GM12892 (cell line): Measurements from ENCODE around the gene KHDC3L.
A peak's percentile ranks its signal among the peaks of the same experiment; 100 is the strongest.
"Not testable (repeated sequence)": the region's sequence is repeated elsewhere in the genome, so short reads cannot be mapped to it uniquely, and the experiment has no call there.

ENCODE experiments used
- DNase-seq: peaks from one replicate; pipeline ENCODE4 v3.0.0; 2011; ENCODE audit not compliant: insufficient read length
- FAIRE-seq: peaks from 2 replicates; lab custom pipeline; 2011; peaks lifted over from hg19 to GRCh38; lab: Jason Lieb, UNC
- POLR2A ChIP-seq: IDR thresholded peaks from 2 replicates; pipeline ENCODE4 v1.6.1; 2011; ENCODE audit warnings: low read depth, low read length, control low read depth
- POLR2AphosphoS5 ChIP-seq: IDR thresholded peaks from 2 replicates; pipeline ENCODE4 v1.6.1; 2011; ENCODE audit warnings: low read depth, low read length, control low read depth
- TAF1 ChIP-seq: IDR thresholded peaks from 2 replicates; pipeline ENCODE4 v1.6.1; 2011; ENCODE audit warnings: low read depth, mild to moderate bottlenecking, control low read depth, low read length, borderline replicate concordance

Gene KHDC3L

GRCh38 chr6:73375216-73375615 is 12.8 kb downstream of the KHDC3L start:
- DNase-seq (no peak), FAIRE-seq (no peak)
- TF ChIP-seq POLR2AphosphoS5 (no peak), POLR2A (no peak), TAF1 (no peak)

GRCh38 chr6:73377225-73377624 is 14.8 kb downstream of the KHDC3L start:
- DNase-seq (no peak), FAIRE-seq (no peak)
- TF ChIP-seq POLR2AphosphoS5, result no peak
- no peak for TF ChIP-seq POLR2A
- no peak for TF ChIP-seq TAF1

GRCh38 chr6:73381531-73381930 is 19.1 kb downstream of the KHDC3L start:
- DNase-seq, FAIRE-seq: not testable (repeated sequence)

GRCh38 chr6:73382462-73383113 is 20.1 kb downstream of the KHDC3L start:
- TF ChIP-seq TAF1, result no peak
- TF ChIP-seq POLR2AphosphoS5, result no peak
- TF ChIP-seq POLR2A, result no peak
- FAIRE-seq (no peak), DNase-seq (no peak)

GRCh38 chr6:73388433-73388799 is 26.0 kb downstream of the KHDC3L start:
- no peak for FAIRE-seq
- DNase-seq, result no peak
- TF ChIP-seq POLR2A, result no peak
- TF ChIP-seq POLR2AphosphoS5, result no peak
- no peak for TF ChIP-seq TAF1

- FAIRE-seq, result peak; percentile 78
- TF ChIP-seq POLR2AphosphoS5 (no peak), POLR2A (no peak; the same call in 1 of the 2 replicates), TAF1 (no peak)
Measured at GRCh38 chr6:73388800-73389512, 26.5 kb downstream of the KHDC3L start.

GRCh38 chr6:73389854-73390253 is 27.4 kb downstream of the KHDC3L start:
- TF ChIP-seq POLR2A (no peak), POLR2AphosphoS5 (no peak), TAF1 (no peak)
- DNase-seq (no peak), FAIRE-seq (no peak)

More at GRCh38 chr6:73388800-73389512, 26.5 kb downstream of the KHDC3L start:
- peak; percentile 50 for DNase-seq

- DNase-seq (no peak), FAIRE-seq (no peak)
- TF ChIP-seq TAF1, result no peak
- no peak for TF ChIP-seq POLR2A
- no peak for TF ChIP-seq POLR2AphosphoS5
Measured at GRCh38 chr6:73391675-73392074, 29.2 kb downstream of the KHDC3L start.

- not testable (repeated sequence) for DNase-seq, FAIRE-seq
Measured at GRCh38 chr6:73392188-73392587, 29.7 kb downstream of the KHDC3L start.

GRCh38 chr6:73393278-73393677 is 30.8 kb downstream of the KHDC3L start:
- TF ChIP-seq POLR2A (no peak), TAF1 (no peak), POLR2AphosphoS5 (no peak)
- no peak for FAIRE-seq
- no peak for DNase-seq

GRCh38 chr6:73394577-73395354 is 32.3 kb downstream of the KHDC3L start, which contains the start of gene DDX43:
Gene DDX43, plus strand, starts transcription at chr6:73394828. Its CDS starts 78 bp downstream, at chr6:73394906.
- DNase-seq (no peak), FAIRE-seq (no peak)
- no peak for TF ChIP-seq POLR2AphosphoS5
- no peak for TF ChIP-seq POLR2A
- no peak for TF ChIP-seq TAF1
